ENCODE results near the gene TMC1. TPM values are rescaled to one million over a fixed set of nuclear protein-coding genes. Genes with fewer than 3 reads are reported as not detected.

The TMC1 gene
- total RNA-seq, 1 experiment from 2014 or later, result 0.36 TPM

GRCh38 chr9:72685911-72686310 is 164.5 kb downstream of the TMC1 start:
- Histone ChIP-seq H3K27ac (ENCODE audit: low read length) (no peak overlapping the region), H3K4me1 (ENCODE audit: control insufficient read depth, insufficient read depth, low read length) (no peaks in the 10 kb centered on the region), H3K9me3 (ENCODE audit: control insufficient read depth, insufficient read depth, low read depth, low read length) (no peaks in the 10 kb centered on the region), H3K36me3 (ENCODE audit: control insufficient read depth, insufficient read depth, low read length) (no peaks in the 10 kb centered on the region), H3K27me3 (ENCODE audit: control insufficient read depth, insufficient read depth, low read length) (no peaks in the 10 kb centered on the region), H3K4me3 (ENCODE audit: low read depth in 2 of 2, low read length in 2 of 2) (no peak overlapping the region)
- CTCF ChIA-PET, result no interaction called here
- DNase-seq (ENCODE audit: low read depth, low spot score), result no peak
- intact Hi-C loops (cut with micrococcal nuclease; ENCODE audit: unreplicated experiment), result no loop called here
- TF ChIP-seq TCF7L2 (IDR thresholded peaks at IDR 0.05; ENCODE audit: low read depth, low read length) (no peak), CTCF (IDR thresholded peaks at IDR 0.05) (no peak), SIN3A (IDR thresholded peaks at IDR 0.05; ENCODE audit: borderline replicate concordance, insufficient read depth, low read depth, low read length) (no peak), POLR2AphosphoS5 (IDR thresholded peaks at IDR 0.05; ENCODE audit: low read depth, low read length) (no peak)
- TF ChIP-seq, protein P1, sequence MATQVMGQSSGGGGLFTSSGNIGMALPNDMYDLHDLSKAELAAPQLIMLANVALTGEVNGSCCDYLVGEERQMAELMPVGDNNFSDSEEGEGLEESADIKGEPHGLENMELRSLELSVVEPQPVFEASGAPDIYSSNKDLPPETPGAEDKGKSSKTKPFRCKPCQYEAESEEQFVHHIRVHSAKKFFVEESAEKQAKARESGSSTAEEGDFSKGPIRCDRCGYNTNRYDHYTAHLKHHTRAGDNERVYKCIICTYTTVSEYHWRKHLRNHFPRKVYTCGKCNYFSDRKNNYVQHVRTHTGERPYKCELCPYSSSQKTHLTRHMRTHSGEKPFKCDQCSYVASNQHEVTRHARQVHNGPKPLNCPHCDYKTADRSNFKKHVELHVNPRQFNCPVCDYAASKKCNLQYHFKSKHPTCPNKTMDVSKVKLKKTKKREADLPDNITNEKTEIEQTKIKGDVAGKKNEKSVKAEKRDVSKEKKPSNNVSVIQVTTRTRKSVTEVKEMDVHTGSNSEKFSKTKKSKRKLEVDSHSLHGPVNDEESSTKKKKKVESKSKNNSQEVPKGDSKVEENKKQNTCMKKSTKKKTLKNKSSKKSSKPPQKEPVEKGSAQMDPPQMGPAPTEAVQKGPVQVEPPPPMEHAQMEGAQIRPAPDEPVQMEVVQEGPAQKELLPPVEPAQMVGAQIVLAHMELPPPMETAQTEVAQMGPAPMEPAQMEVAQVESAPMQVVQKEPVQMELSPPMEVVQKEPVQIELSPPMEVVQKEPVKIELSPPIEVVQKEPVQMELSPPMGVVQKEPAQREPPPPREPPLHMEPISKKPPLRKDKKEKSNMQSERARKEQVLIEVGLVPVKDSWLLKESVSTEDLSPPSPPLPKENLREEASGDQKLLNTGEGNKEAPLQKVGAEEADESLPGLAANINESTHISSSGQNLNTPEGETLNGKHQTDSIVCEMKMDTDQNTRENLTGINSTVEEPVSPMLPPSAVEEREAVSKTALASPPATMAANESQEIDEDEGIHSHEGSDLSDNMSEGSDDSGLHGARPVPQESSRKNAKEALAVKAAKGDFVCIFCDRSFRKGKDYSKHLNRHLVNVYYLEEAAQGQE (IDR thresholded peaks at IDR 0.05; ENCODE audit: insufficient read depth in 1 of 2, low read depth in 2 of 2, low read length in 1 of 2), result no peak
- in situ Hi-C loops (cut with HindIII; ENCODE audit: low pct_unique_long_range_greater_than_20kb, low sequenced_read_pairs), result no loop called here
- no TSS peak for BruUV-seq (replicated peaks)
- ATAC-seq, result no peak
- POLR2A ChIA-PET, result no interaction called here

DNA sequence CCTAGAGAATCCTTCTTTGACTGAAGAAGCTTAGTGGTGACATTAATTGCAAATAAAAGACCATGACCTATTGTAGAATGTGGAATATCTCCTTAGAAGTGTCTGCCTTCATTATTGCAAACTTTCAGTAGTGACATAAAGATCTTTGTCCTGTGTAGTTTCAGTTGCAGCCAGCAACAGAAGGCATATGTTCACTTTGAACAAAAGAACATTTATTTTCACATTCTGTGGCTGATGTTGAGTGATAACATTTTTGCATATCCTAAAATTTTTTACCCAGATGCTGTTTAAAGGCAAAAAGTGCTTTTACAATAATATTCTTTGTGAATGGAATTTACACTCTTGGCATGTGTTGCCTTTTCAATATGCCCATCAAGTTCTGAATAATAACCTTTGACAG is 165.9 kb downstream of the TMC1 start:
- ATAC-seq, result no peak
- Histone ChIP-seq H3K36me3 (ENCODE audit: control insufficient read depth, insufficient read depth, low read length) (no peaks in the 10 kb centered on the region), H3K4me3 (ENCODE audit: low read depth in 2 of 2, low read length in 2 of 2) (no peak overlapping the region), H3K27me3 (ENCODE audit: control insufficient read depth, insufficient read depth, low read length) (no peaks in the 10 kb centered on the region), H3K9me3 (ENCODE audit: control insufficient read depth, insufficient read depth, low read depth, low read length) (no peaks in the 10 kb centered on the region), H3K4me1 (ENCODE audit: control insufficient read depth, insufficient read depth, low read length) (no peaks in the 10 kb centered on the region), H3K27ac (ENCODE audit: low read length) (no peak overlapping the region)
- intact Hi-C loops (cut with micrococcal nuclease; ENCODE audit: unreplicated experiment) (no loop called here), in situ Hi-C loops (cut with HindIII; ENCODE audit: low pct_unique_long_range_greater_than_20kb, low sequenced_read_pairs) (no loop called here)
- no peak for DNase-seq (ENCODE audit: low read depth, low spot score)
- no peak for TF ChIP-seq SIN3A (IDR thresholded peaks at IDR 0.05; ENCODE audit: borderline replicate concordance, insufficient read depth, low read depth, low read length)
- ChIA-PET POLR2A (no interaction called here), CTCF (no interaction called here)
- BruUV-seq (replicated peaks), result no TSS peak

- H3K36me3 ChIP-seq (ENCODE audit: control insufficient read depth, insufficient read depth, low read length), result no peaks in the 10 kb centered on the region
- ChIA-PET POLR2A (no interaction called here), CTCF (no interaction called here)
- DNase-seq (ENCODE audit: low read depth, low spot score), result no peak
- TF ChIP-seq SIN3A (IDR thresholded peaks at IDR 0.05; ENCODE audit: borderline replicate concordance, insufficient read depth, low read depth, low read length) (no peak), TCF7L2 (IDR thresholded peaks at IDR 0.05; ENCODE audit: low read depth, low read length) (no peak), POLR2AphosphoS5 (IDR thresholded peaks at IDR 0.05; ENCODE audit: low read depth, low read length) (no peak), CTCF (IDR thresholded peaks at IDR 0.05) (no peak)
- TF ChIP-seq, protein P1 (IDR thresholded peaks at IDR 0.05; ENCODE audit: insufficient read depth in 1 of 2, low read depth in 2 of 2, low read length in 1 of 2), result no peak
- no peaks in the 10 kb centered on the region for H3K9me3 ChIP-seq (ENCODE audit: control insufficient read depth, insufficient read depth, low read depth, low read length)
- no peak for ATAC-seq
- H3K27me3 ChIP-seq (ENCODE audit: control insufficient read depth, insufficient read depth, low read length), result no peaks in the 10 kb centered on the region
- BruUV-seq (replicated peaks), result no TSS peak
- no peaks in the 10 kb centered on the region for H3K4me1 ChIP-seq (ENCODE audit: control insufficient read depth, insufficient read depth, low read length)
- intact Hi-C loops (cut with micrococcal nuclease; ENCODE audit: unreplicated experiment) (no loop called here), in situ Hi-C loops (cut with HindIII; ENCODE audit: low pct_unique_long_range_greater_than_20kb, low sequenced_read_pairs) (no loop called here)
- H3K27ac ChIP-seq (ENCODE audit: low read length), result no peak overlapping the region
- H3K4me3 ChIP-seq (ENCODE audit: low read depth in 2 of 2, low read length in 2 of 2), result no peak overlapping the region
These were observed 170.3 kb downstream of the TMC1 start for GRCh38 chr9:72691671-72692070.

Data from Panc1 (cell line).